Thoracic aorta (tissue), 2 donors: ENCODE results near the gene VRK1. TPM values are rescaled to one million over a fixed set of nuclear protein-coding genes. Genes with fewer than 3 reads are reported as not detected.
"Not testable (repeated sequence)": the region's sequence is repeated elsewhere in the genome, so short reads cannot be mapped to it uniquely, and the experiment has no call there.

Source experiments
- ATAC-seq: fragments of 150-250 bp; one replicate; pipeline ENCODE4 v1.8.0; 2017; ENCODE audit warnings: low read depth; ENCODE audit not compliant: insufficient number of reproducible peaks, low FRiP score
- DNase-seq: peaks from one replicate; pipeline ENCODE4 v3.0.0-alpha.2; 2020; ENCODE audit warnings: low spot score
- H3K27ac ChIP-seq, 2 donors: fragments of 200-600 bp; sonication (generic); 1 replicate in 1 of 2; 2 replicates in 1 of 2; pipeline ENCODE4 v1.5.1; 2016; ENCODE audit warnings: mild to moderate bottlenecking in 2 of 2, moderate library complexity in 2 of 2
- H3K27me3 ChIP-seq: fragments of 200-600 bp; sonication (generic); replicated peaks from 2 replicates; pipeline ENCODE4 v1.6.0; 2016; ENCODE audit warnings: mild to moderate bottlenecking; ENCODE audit not compliant: insufficient read depth
- H3K36me3 ChIP-seq: fragments of 200-600 bp; sonication (generic); one replicate; pipeline ENCODE4 v1.5.1; 2016
- H3K4me1 ChIP-seq, 2 donors: fragments of 200-600 bp; sonication (generic); 1 replicate in 1 of 2; 2 replicates in 1 of 2; pipeline versions ENCODE4 v1.5.1 to v1.6.0; 2016; ENCODE audit warnings: low read depth in 2 of 2, mild to moderate bottlenecking in 1 of 2; ENCODE audit not compliant: control insufficient read depth in 1 of 2
- H3K4me3 ChIP-seq: fragments of 200-600 bp; sonication (generic); 2 replicates; pipeline ENCODE4 v1.5.1; 2016; ENCODE audit warnings: mild to moderate bottlenecking
- H3K9me3 ChIP-seq: fragments of 200-600 bp; sonication (generic); 2 replicates; pipeline ENCODE4 v1.5.1; 2016
- CTCF ChIP-seq: fragments of 200-600 bp; sonication (generic); IDR thresholded peaks from one replicate; pipeline ENCODE4 v1.5.1; 2019; ENCODE audit warnings: antibody characterized with exemption
- total RNA-seq, 2 donors: library from RNA; depleted of rRNA; stranded (reverse); fragments of >200 nt; gene quantifications; one replicate each; pipeline versions ENCODE4 v1.1.0 to v1.2.3, GENCODE V29; 2016

The VRK1 gene
- total RNA-seq, 2 donors from 2014 or later, result 3.0 to 4.9 TPM

GRCh38 chr14:96761066-96761465, 36.1 kb upstream of the VRK1 start:
- H3K27me3 ChIP-seq, result no peaks in the 10 kb centered on the region
- H3K4me1 ChIP-seq, result no peaks in the 10 kb centered on the region
- no peak overlapping the region for H3K27ac ChIP-seq
- no peaks in the 10 kb centered on the region for H3K36me3 ChIP-seq
- ATAC-seq (no peak), DNase-seq (no peak)
- no peak overlapping the region for H3K4me3 ChIP-seq
- no peak for TF ChIP-seq CTCF
- H3K9me3 ChIP-seq, result no peaks in the 10 kb centered on the region

GRCh38 chr14:96762650-96763049, 34.5 kb upstream of the VRK1 start:
- H3K27me3 ChIP-seq, result no peaks in the 10 kb centered on the region
- no peak overlapping the region for H3K4me3 ChIP-seq
- TF ChIP-seq CTCF, result no peak
- H3K27ac ChIP-seq, result no peak overlapping the region
- H3K9me3 ChIP-seq, result no peaks in the 10 kb centered on the region
- H3K36me3 ChIP-seq, result no peaks in the 10 kb centered on the region
- DNase-seq, result no peak
- H3K4me1 ChIP-seq, result no peaks in the 10 kb centered on the region
- no peak for ATAC-seq

GRCh38 chr14:96764012-96764411, 33.2 kb upstream of the VRK1 start:
- no peak for DNase-seq
- Histone ChIP-seq H3K36me3 (no peaks in the 10 kb centered on the region), H3K27me3 (no peaks in the 10 kb centered on the region), H3K4me3 (no peak overlapping the region), H3K4me1 (no peaks in the 10 kb centered on the region), H3K9me3 (no peaks in the 10 kb centered on the region), H3K27ac (no peak overlapping the region)
- TF ChIP-seq CTCF, result no peak
- ATAC-seq, result no peak

- not testable (repeated sequence) for H3K27me3 ChIP-seq, H3K4me1 ChIP-seq, H3K9me3 ChIP-seq, H3K36me3 ChIP-seq, H3K4me3 ChIP-seq, ATAC-seq, H3K27ac ChIP-seq, DNase-seq
Observed at GRCh38 chr14:96765205-96765604, 32.0 kb upstream of the VRK1 start.

GRCh38 chr14:96772929-96773328, 24.3 kb upstream of the VRK1 start:
- Histone ChIP-seq H3K4me3 (no peak overlapping the region), H3K9me3 (no peaks in the 10 kb centered on the region), H3K36me3 (no peaks in the 10 kb centered on the region), H3K27me3 (no peaks in the 10 kb centered on the region), H3K4me1 (no peaks in the 10 kb centered on the region), H3K27ac (no peak overlapping the region)
- DNase-seq (no peak), ATAC-seq (no peak)
- TF ChIP-seq CTCF, result no peak

GRCh38 chr14:96776791-96777190, 20.4 kb upstream of the VRK1 start:
- DNase-seq, result no peak
- no peak overlapping the region for H3K27ac ChIP-seq
- no peak for ATAC-seq
- no peaks in the 10 kb centered on the region for H3K9me3 ChIP-seq
- TF ChIP-seq CTCF, result no peak
- H3K27me3 ChIP-seq, result no peaks in the 10 kb centered on the region
- no peaks in the 10 kb centered on the region for H3K36me3 ChIP-seq
- H3K4me1 ChIP-seq, result no peaks in the 10 kb centered on the region
- no peak overlapping the region for H3K4me3 ChIP-seq
